Cardiac muscle cell (in vitro differentiated cells and primary cell): ENCODE measurements around the gene G0S2. TPM values are rescaled to one million over a fixed set of nuclear protein-coding genes. Genes with fewer than 3 reads are reported as not detected.

Experiments
- DNase-seq, 2 donors: peaks; one replicate each; pipeline versions ENCODE4 v3.0.0 to v3.0.0-alpha.2; 2010 to 2017; ENCODE audit warnings: low read depth in 1 of 2, low spot score in 1 of 2
- H3K27ac ChIP-seq: fragments of 200-600 bp; sonication (generic); 2 replicates; pipeline ENCODE4 v1.5.1; 2016
- H3K27me3 ChIP-seq: fragments of 200-600 bp; sonication (generic); 2 replicates; pipeline ENCODE4 v1.6.0; 2016; ENCODE audit warnings: control low read depth
- H3K36me3 ChIP-seq: fragments of 200-600 bp; sonication (generic); 2 replicates; pipeline ENCODE4 v1.5.1; 2016; ENCODE audit warnings: control low read depth
- H3K4me1 ChIP-seq: fragments of 200-600 bp; sonication (generic); 2 replicates; pipeline ENCODE4 v1.8.1; 2017; ENCODE audit warnings: low read depth, mild to moderate bottlenecking, mixed run types
- H3K4me3 ChIP-seq: fragments of 200-600 bp; sonication (generic); 2 replicates; pipeline ENCODE4 v1.5.1; 2016; ENCODE audit warnings: mild to moderate bottlenecking
- H3K9me3 ChIP-seq: fragments of 200-600 bp; sonication (generic); 2 replicates; pipeline ENCODE4 v1.5.1; 2017; ENCODE audit warnings: low read depth, mild to moderate bottlenecking, control low read depth
- polyA plus RNA-seq: library from polyadenylated mRNA; unstranded; fragments of >200 nt; fragmentation: Nextera tagmentation; extraction: Ambion mirVana; gene quantifications from 2 replicates; pipeline ENCODE4 v1.2.1, GENCODE V29; 2016
- total RNA-seq: library from RNA; depleted of rRNA; stranded (reverse); fragments of >200 nt; gene quantifications from 2 replicates; pipeline ENCODE4 v1.2.3, GENCODE V29; 2016
- TF ChIP-seq, protein P1 (sequence below): IDR thresholded peaks from 2 replicates; pipeline ENCODE4 v1.5.1; 2012; ENCODE audit warnings: low read depth, mild to moderate bottlenecking, low read length

Gene G0S2
- total and polyA plus RNA-seq, 2 experiments from 2014 or later: 40.0 to 73.5 TPM

GRCh38 chr1:209662879-209663327 is 12.3 kb upstream of the G0S2 start:
- no peak for DNase-seq
- no peak overlapping the region for H3K4me3 ChIP-seq
- no peaks in the 10 kb centered on the region for H3K27me3 ChIP-seq
- TF ChIP-seq, protein P1, sequence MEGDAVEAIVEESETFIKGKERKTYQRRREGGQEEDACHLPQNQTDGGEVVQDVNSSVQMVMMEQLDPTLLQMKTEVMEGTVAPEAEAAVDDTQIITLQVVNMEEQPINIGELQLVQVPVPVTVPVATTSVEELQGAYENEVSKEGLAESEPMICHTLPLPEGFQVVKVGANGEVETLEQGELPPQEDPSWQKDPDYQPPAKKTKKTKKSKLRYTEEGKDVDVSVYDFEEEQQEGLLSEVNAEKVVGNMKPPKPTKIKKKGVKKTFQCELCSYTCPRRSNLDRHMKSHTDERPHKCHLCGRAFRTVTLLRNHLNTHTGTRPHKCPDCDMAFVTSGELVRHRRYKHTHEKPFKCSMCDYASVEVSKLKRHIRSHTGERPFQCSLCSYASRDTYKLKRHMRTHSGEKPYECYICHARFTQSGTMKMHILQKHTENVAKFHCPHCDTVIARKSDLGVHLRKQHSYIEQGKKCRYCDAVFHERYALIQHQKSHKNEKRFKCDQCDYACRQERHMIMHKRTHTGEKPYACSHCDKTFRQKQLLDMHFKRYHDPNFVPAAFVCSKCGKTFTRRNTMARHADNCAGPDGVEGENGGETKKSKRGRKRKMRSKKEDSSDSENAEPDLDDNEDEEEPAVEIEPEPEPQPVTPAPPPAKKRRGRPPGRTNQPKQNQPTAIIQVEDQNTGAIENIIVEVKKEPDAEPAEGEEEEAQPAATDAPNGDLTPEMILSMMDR: no peak
- H3K9me3 ChIP-seq: no peaks in the 10 kb centered on the region
- H3K36me3 ChIP-seq: no peaks in the 10 kb centered on the region
- H3K4me1 ChIP-seq: peaks cover 5% of the 10 kb centered on the region
- no peak overlapping the region for H3K27ac ChIP-seq

GRCh38 chr1:209667103-209667502 is 8.1 kb upstream of the G0S2 start:
- Histone ChIP-seq H3K9me3 (no peaks in the 10 kb centered on the region), H3K4me1 (no peaks in the 10 kb centered on the region), H3K4me3 (no peak overlapping the region), H3K27ac (no peak overlapping the region), H3K27me3 (peaks cover 8% of the 10 kb centered on the region), H3K36me3 (no peaks in the 10 kb centered on the region)
- TF ChIP-seq, protein P1: no peak
- DNase-seq: no peak

DNA sequence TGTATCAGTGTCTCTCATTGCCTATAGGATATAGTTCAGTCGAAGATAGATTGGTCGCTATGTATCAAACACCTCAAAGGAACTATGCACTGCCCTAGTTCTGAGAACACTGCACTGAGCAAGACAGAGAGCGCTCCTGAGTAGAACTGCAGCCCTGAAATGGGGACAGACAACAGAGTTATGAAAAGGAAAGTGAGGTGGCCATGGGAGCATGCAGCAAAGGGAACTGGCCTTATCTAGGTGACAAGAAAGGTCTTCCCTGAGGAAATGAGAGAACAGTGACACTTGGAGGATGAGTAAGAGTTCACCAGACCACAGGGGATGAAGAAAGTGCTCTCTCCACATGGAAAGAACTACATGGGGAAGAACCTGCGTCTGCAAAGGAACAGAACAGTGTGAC is 7.5 kb upstream of the G0S2 start:
- Histone ChIP-seq H3K4me1 (no peaks in the 10 kb centered on the region), H3K9me3 (no peaks in the 10 kb centered on the region), H3K36me3 (no peaks in the 10 kb centered on the region), H3K27ac (no peak overlapping the region), H3K4me3 (no peak overlapping the region), H3K27me3 (peaks cover 10% of the 10 kb centered on the region)
- TF ChIP-seq, protein P1: no peak
- DNase-seq: no peak

DNA sequence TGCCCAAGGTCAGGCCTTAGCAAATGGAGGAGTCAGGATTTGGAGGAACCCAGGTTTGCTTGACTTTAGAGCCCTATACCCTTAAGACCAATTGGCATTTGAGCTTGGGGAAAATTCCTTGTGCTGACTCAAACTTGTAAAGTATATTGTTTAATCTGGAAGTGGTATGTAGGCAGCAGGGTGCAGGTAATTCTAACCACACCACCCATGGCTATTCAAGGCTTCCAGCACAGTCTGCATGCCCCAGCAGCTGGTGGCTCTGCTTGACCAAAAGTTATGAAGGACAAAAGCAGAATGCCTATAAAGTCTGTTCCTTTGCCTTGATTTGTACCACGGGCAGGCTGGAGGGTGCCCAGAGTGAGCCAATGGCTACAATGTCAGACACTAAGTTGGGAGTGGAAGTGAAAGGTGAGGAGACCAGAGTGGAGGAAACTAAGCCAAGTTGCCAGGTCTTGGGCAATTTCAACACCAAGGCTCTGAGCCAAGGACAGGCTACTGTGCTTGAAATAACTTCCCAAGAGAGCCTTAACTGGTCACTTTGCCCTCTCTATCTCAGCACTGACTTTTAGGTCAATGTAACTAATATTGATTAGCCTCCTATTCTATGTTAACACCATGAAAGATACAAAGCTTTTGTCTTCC is 4.7 kb upstream of the G0S2 start:
- no peak overlapping the region for H3K4me3 ChIP-seq
- H3K36me3 ChIP-seq: no peaks in the 10 kb centered on the region
- TF ChIP-seq, protein P1: no peak
- peaks cover 14% of the 10 kb centered on the region for H3K4me1 ChIP-seq
- no peaks in the 10 kb centered on the region for H3K9me3 ChIP-seq
- no peak for DNase-seq
- peaks cover 23% of the 10 kb centered on the region for H3K27me3 ChIP-seq
- no peak overlapping the region for H3K27ac ChIP-seq

- TF ChIP-seq, protein P1: no peak
- Histone ChIP-seq H3K4me3 (no peak overlapping the region), H3K27me3 (peaks cover 43% of the 10 kb centered on the region), H3K36me3 (no peaks in the 10 kb centered on the region), H3K9me3 (no peaks in the 10 kb centered on the region), H3K27ac (no peak overlapping the region), H3K4me1 (peaks cover 18% of the 10 kb centered on the region)
- DNase-seq: peak in 1 of 2 donors; percentile 59
Observed at GRCh38 chr1:209672705-209673630, 2.2 kb upstream of the G0S2 start.
